Stimulated activated naive CD8-positive, alpha-beta T cell treated with anti-CD3 and anti-CD28 coated beads, Interleukin-15, amount 100 ng/mL, for 72 hours (primary cell): ENCODE data around the gene PTPN12.
"Not testable (repeated sequence)": the region's sequence is repeated elsewhere in the genome, so short reads cannot be mapped to it uniquely, and the experiment has no call there.

Experiments used
- ATAC-seq: fragments of 150-1000 bp; cut with Tn5 transposase; 2 replicates; pipeline ENCODE4 v1.10.0; 2021; ENCODE audit warnings: mild to moderate bottlenecking, moderate library complexity
- DNase-seq, 2 donors: peaks; one replicate each; pipeline ENCODE4 v3.0.0; 2021 to 2022
- H3K27ac Mint-ChIP-seq, 2 donors: one replicate each; pipeline ENCODE4 v1.8.0; 2022; ENCODE audit warnings: mild to moderate bottlenecking in 2 of 2, mixed read lengths in 2 of 2, moderate library complexity in 2 of 2
- H3K27me3 Mint-ChIP-seq: one replicate; pipeline ENCODE4 v1.8.0; 2022; ENCODE audit warnings: mixed read lengths
- H3K4me1 Mint-ChIP-seq: one replicate; pipeline ENCODE4 v1.8.0; 2022; ENCODE audit warnings: mild to moderate bottlenecking, mixed read lengths
- H3K4me3 Mint-ChIP-seq, 2 donors: one replicate each; pipeline ENCODE4 v1.8.0; 2022; ENCODE audit warnings: mild to moderate bottlenecking in 2 of 2, mixed read lengths in 2 of 2, moderate library complexity in 1 of 2
- H3K9me3 Mint-ChIP-seq, 2 donors: one replicate each; pipeline ENCODE4 v1.8.0; 2022; ENCODE audit warnings: mixed read lengths in 2 of 2

Gene PTPN12

DNA sequence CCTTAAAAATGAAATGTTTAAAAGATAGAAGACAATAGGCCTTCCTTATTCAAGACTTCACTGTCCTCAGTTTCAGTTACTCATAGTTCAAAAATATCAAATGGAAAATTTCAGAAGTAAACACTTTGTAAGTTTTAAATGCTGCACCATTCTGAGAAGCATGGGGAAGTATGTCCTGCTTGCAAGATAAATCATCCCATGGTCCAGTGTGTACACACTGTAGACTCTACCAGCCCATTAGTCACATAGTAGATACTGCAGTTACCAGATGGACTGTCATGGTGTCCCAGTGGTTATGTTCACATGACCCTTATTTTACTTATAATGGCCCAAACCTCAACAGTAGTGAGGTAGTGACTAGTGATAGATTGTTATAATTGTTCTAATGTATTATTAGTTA lies 69.5 kb downstream of the PTPN12 start:
- H3K4me1 Mint-ChIP-seq = no peaks in the 10 kb centered on the region
- peak overlapping the region in 1 of 2 donors; percentile 31 for H3K27ac Mint-ChIP-seq

DNA sequence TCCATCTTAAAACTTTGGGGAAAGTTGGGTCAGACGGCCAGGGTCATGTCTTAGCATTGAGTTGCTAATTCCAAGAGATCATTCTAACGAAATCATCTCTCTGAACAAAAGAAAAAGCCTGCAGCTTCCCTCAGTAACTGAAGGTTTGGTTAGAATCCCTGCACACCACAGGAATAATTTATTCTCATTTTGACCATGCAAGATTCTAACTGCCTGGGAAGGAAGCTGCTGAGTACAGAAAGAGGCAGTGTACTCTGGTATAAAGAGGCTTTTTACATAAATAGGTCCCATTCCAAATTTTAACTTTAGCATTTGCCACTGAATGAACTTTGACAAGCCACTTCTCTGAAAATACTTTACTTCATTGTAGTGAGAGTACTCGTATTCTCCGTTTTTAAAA lies 82.2 kb downstream of the PTPN12 start:
- H3K27me3 Mint-ChIP-seq = no peaks in the 10 kb centered on the region
- H3K9me3 Mint-ChIP-seq = no peaks in the 10 kb centered on the region
- ATAC-seq (no peak), DNase-seq (no peak)
- no peak overlapping the region for H3K4me3 Mint-ChIP-seq
- H3K4me1 Mint-ChIP-seq = no peaks in the 10 kb centered on the region
- no peak overlapping the region for H3K27ac Mint-ChIP-seq

More for the DNA sequence above, 69.5 kb downstream of the PTPN12 start:
- Mint-ChIP-seq H3K9me3 (no peaks in the 10 kb centered on the region), H3K4me3 (no peak overlapping the region), H3K27me3 (no peaks in the 10 kb centered on the region)
- ATAC-seq = no peak
- DNase-seq = no peak

- no peaks in the 10 kb centered on the region for H3K27me3 Mint-ChIP-seq
- H3K27ac Mint-ChIP-seq = no peak overlapping the region
- no peak for ATAC-seq
These were observed 89.7 kb downstream of the PTPN12 start for GRCh38 chr7:77626586-77627308.

GRCh38 chr7:77627309-77627676 lies 90.2 kb downstream of the PTPN12 start:
- Mint-ChIP-seq H3K4me3 (no peak overlapping the region), H3K27me3 (no peaks in the 10 kb centered on the region), H3K9me3 (no peaks in the 10 kb centered on the region), H3K27ac (no peak overlapping the region), H3K4me1 (no peaks in the 10 kb centered on the region)
- DNase-seq = no peak
- peak; percentile 66 for ATAC-seq

More at GRCh38 chr7:77626586-77627308, 89.7 kb downstream of the PTPN12 start:
- Mint-ChIP-seq H3K4me3 (no peak overlapping the region), H3K9me3 (no peaks in the 10 kb centered on the region), H3K4me1 (no peaks in the 10 kb centered on the region)
- no peak for DNase-seq

DNA sequence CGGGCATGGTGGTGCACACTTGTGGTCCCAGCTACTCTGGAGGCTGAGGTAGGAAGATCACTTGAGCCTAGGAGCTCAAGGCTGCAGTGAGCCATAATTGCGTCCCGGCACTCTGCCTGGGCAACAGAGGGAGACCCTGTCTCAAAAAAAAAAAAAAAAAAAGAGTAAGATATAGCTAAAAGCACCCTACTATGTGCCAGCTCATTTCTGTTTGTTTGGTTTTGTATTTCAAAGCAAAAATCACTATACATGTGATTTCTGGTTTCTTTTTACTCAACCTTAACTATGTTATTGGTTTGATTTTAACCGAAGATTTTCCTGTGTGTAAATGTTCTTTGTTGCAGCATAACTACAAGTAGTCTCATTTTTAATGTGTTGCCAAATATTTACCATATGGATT lies 92.7 kb downstream of the PTPN12 start:
- Mint-ChIP-seq H3K4me1 (no peaks in the 10 kb centered on the region), H3K27ac (no peak overlapping the region), H3K9me3 (no peaks in the 10 kb centered on the region)

DNA sequence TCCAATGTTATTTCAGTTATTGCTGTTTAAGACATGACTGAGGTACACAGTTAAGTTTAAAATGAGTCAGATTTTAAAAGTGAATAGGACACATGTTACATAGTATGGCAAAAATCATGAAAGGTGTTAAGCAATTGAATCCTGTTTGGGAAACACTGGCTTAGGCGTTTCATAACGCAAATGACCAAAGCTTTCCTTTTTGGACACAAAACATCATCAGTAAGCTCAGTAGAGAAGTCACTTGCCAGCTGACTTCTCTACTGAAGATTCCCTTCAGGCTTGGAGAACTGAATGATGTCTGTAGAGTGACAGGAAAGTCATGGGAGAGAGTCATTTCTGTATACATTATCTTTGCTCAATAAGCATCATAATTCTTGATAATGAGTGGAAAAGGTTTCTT lies 94.7 kb downstream of the PTPN12 start:
- H3K4me1 Mint-ChIP-seq = no peaks in the 10 kb centered on the region
- ATAC-seq (no peak), DNase-seq (no peak)
- H3K27me3 Mint-ChIP-seq = no peaks in the 10 kb centered on the region
- H3K4me3 Mint-ChIP-seq = no peak overlapping the region
- no peak overlapping the region for H3K27ac Mint-ChIP-seq
- H3K9me3 Mint-ChIP-seq = no peaks in the 10 kb centered on the region

More for the DNA sequence above, 92.7 kb downstream of the PTPN12 start:
- ATAC-seq (no peak), DNase-seq (no peak)
- H3K4me3 Mint-ChIP-seq = no peak overlapping the region
- no peaks in the 10 kb centered on the region for H3K27me3 Mint-ChIP-seq

DNA sequence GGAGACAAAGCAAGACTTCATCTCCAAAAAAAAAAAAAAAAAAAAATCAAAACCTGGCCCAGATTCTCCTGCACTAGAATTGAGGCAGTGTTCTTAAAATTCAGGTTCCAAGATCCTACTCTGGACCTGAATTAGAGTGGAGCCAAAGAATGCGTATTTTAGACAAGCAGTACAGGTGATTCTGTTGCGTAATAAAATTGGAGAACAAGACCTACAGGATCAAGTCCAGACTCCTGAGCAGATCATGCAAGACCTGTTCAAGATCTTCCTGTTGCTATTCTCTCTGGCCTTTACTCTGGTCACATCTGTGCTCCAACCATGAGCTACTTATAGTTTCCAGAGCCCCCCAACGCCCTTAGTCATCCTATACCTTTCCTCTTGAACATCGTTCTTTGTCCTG lies 107.7 kb downstream of the PTPN12 start:
- Mint-ChIP-seq H3K27ac (no peak overlapping the region), H3K9me3 (no peaks in the 10 kb centered on the region), H3K4me1 (no peaks in the 10 kb centered on the region), H3K4me3 (no peak overlapping the region), H3K27me3 (no peaks in the 10 kb centered on the region)
- ATAC-seq (no peak), DNase-seq (no peak)

GRCh38 chr7:77648742-77649338 lies 111.7 kb downstream of the PTPN12 start:
- ATAC-seq (no peak), DNase-seq (no peak)
- Mint-ChIP-seq H3K9me3 (no peaks in the 10 kb centered on the region), H3K27ac (no peak overlapping the region), H3K4me3 (no peak overlapping the region), H3K27me3 (no peaks in the 10 kb centered on the region), H3K4me1 (no peaks in the 10 kb centered on the region)

- no peak for ATAC-seq
- H3K4me1 Mint-ChIP-seq = no peaks in the 10 kb centered on the region
- no peaks in the 10 kb centered on the region for H3K9me3 Mint-ChIP-seq
- no peaks in the 10 kb centered on the region for H3K27me3 Mint-ChIP-seq
- H3K4me3 Mint-ChIP-seq = no peak overlapping the region
- no peak overlapping the region for H3K27ac Mint-ChIP-seq
- DNase-seq = no peak
These were observed 112.7 kb downstream of the PTPN12 start for GRCh38 chr7:77649716-77650349.

DNA sequence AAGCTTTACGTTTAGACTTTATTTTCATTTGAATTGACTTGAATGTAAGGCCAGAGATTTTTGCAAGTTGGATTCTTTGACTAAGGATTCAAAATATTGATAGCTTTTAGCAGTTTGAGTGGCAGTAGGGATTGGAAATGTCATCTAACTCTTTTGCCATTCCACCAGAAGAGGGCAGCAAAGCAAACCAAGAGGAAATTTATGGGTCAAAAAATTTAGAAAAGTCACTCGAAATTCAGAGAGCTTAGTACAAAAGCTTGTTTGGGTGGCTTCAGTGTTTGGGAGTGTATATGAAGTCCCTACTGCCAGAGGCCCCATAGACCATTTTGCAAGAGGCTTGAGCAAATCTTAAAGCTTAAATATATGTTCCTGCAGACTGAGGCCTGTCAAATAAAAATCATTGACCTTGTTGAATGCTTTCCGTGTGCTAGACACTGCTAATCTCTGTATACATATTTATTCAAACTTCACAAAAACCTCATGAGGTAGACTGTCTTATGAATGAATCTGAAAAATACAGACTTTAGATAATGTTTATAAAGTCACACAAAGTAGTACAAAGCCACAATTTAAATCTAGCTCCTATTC lies 114.6 kb downstream of the PTPN12 start:
- no peak for ATAC-seq
- DNase-seq = peak; percentile 21 to 22
- Mint-ChIP-seq H3K4me1 (no peaks in the 10 kb centered on the region), H3K27ac (peak overlapping the region in 1 of 2 donors; percentile 6), H3K4me3 (no peak overlapping the region), H3K27me3 (no peaks in the 10 kb centered on the region), H3K9me3 (no peaks in the 10 kb centered on the region)

DNA sequence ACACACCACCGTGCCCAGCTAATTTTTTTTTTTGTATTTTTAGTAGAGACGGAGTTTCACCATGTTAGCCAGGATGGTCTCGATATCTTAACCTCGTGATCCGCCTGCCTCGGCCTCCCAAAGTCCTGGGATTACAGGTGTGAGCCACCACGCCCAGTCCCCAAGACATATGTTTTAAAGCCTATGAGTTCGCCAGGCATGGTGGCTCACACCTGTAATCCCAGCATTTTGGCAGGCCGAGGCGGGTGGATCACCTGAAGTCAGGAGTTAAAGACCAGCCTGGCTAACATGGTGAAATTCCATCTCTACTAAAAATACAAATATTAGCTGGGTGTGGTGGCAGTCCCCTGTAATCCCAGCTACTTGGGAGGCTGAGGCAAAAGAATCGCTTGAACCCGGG lies 115.7 kb downstream of the PTPN12 start:
- not testable (repeated sequence) for H3K9me3 Mint-ChIP-seq, DNase-seq

DNA sequence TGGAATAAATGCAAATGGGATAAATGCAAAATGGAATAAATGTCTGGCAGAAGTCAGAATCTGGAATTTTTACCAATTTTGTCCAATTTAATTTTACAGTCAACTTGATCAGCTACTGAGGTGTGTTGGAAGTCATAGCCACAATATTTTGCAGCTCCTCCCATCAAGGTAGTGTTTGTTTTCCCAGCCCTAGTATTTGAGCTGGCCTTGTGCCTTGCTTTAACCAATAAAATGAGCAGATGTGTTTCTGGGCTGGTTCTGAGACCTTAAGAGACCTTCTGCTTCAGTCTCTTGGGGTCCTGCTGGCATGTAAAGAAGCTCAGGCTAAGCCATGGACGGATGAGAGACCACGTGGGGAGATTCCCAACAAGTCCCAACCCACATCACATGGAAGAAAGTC lies 116.5 kb downstream of the PTPN12 start:
- Mint-ChIP-seq H3K4me3 (no peak overlapping the region), H3K9me3 (no peaks in the 10 kb centered on the region), H3K4me1 (no peaks in the 10 kb centered on the region), H3K27me3 (no peaks in the 10 kb centered on the region), H3K27ac (no peak overlapping the region)
- no peak for DNase-seq
- ATAC-seq = no peak

More for the DNA sequence above, 115.7 kb downstream of the PTPN12 start:
- H3K27me3 Mint-ChIP-seq, H3K4me3 Mint-ChIP-seq, ATAC-seq, H3K27ac Mint-ChIP-seq, H3K4me1 Mint-ChIP-seq: not testable (repeated sequence)

DNA sequence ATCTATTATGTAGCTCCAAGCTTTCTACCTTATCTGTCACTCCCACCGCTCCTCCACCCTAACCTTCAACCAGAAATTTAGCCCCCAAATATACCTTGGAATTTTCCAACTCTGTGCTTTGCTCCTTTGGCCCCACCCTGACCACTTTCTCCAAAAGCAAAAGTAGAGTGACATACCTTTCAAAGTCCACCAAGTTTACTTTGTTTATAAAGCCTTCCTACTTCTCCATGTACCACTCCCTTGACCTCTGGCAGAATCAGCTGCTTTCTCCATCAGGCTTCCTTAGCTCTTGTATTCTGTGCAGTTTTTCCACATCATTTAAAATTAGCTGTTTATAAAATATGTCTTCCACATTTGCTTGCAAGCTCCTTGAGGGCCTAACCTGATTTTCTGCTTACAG lies 118.3 kb downstream of the PTPN12 start:
- Mint-ChIP-seq H3K27ac (no peak overlapping the region), H3K27me3 (no peaks in the 10 kb centered on the region), H3K4me1 (no peaks in the 10 kb centered on the region), H3K4me3 (no peak overlapping the region), H3K9me3 (no peaks in the 10 kb centered on the region)
- no peak for ATAC-seq
- DNase-seq = no peak

GRCh38 chr7:77655836-77656455 lies 118.9 kb downstream of the PTPN12 start:
- no peak for ATAC-seq
- no peaks in the 10 kb centered on the region for H3K4me1 Mint-ChIP-seq
- H3K4me3 Mint-ChIP-seq = no peak overlapping the region
- no peaks in the 10 kb centered on the region for H3K27me3 Mint-ChIP-seq
- H3K27ac Mint-ChIP-seq = no peak overlapping the region
- H3K9me3 Mint-ChIP-seq = no peaks in the 10 kb centered on the region
- no peak for DNase-seq

GRCh38 chr7:77657427-77658224 lies 120.5 kb downstream of the PTPN12 start:
- ATAC-seq = no peak
- H3K27me3 Mint-ChIP-seq = no peaks in the 10 kb centered on the region
- DNase-seq = no peak
- no peaks in the 10 kb centered on the region for H3K4me1 Mint-ChIP-seq
- no peak overlapping the region for H3K4me3 Mint-ChIP-seq
- no peaks in the 10 kb centered on the region for H3K9me3 Mint-ChIP-seq
- no peak overlapping the region for H3K27ac Mint-ChIP-seq
